Endothelial cell of umbilical vein (primary cell): Measurements from ENCODE around the gene COQ7.

Experiments
- CTCF ChIP-seq, 2 donors: IDR thresholded peaks; 1 replicate in 1 of 2; 2 replicates in 1 of 2; pipeline ENCODE4 v1.5.1; 2011; ENCODE audit warnings: low read length in 2 of 2, mild to moderate bottlenecking in 2 of 2, moderate library complexity in 2 of 2, control low read depth in 1 of 2, inconsistent platforms in 1 of 2, low read depth in 1 of 2; ENCODE audit not compliant: insufficient read depth in 1 of 2; ENCODE audit errors: extremely low read depth in 1 of 2
- EZH2 ChIP-seq: IDR thresholded peaks from 2 replicates; pipeline ENCODE4 v1.6.1; 2012; ENCODE audit warnings: borderline replicate concordance, low read depth, mild to moderate bottlenecking, moderate library complexity, low read length, inconsistent platforms; ENCODE audit not compliant: severe bottlenecking

GRCh38 chr16:19084879-19085278 lies 17.5 kb downstream of the COQ7 start:
- TF ChIP-seq CTCF (IDR thresholded peaks at IDR 0.05; ENCODE audit: extremely low read depth in 1 of 2, insufficient read depth in 1 of 2, low read depth in 1 of 2, low read length in 2 of 2) (no peak), EZH2 (no peak)
